Neural cell (in vitro differentiated cells): ENCODE data around the gene TENM3. TPM values are rescaled to one million over a fixed set of nuclear protein-coding genes. Genes with fewer than 3 reads are reported as not detected.

Source experiments
- H2AFZ ChIP-seq: fragments of 200-600, 300-800 bp; sonication (generic), shearing (Covaris generic); 2 replicates; pipeline ENCODE4 v1.6.0; 2014; ENCODE audit warnings: low read depth, mild to moderate bottlenecking, antibody characterized with exemption, low read length, moderate library complexity
- H3F3A ChIP-seq: fragments of 200-600 bp; shearing (Covaris generic); 2 replicates; pipeline ENCODE4 v1.6.1; 2016; ENCODE audit warnings: mild to moderate bottlenecking, moderate library complexity, mixed read lengths, antibody characterized with exemption, low read length; ENCODE audit not compliant: insufficient read depth, poor library complexity, severe bottlenecking
- H3K27ac ChIP-seq: fragments of 200-600, 300-800 bp; sonication (generic), shearing (Covaris generic); 2 replicates; pipeline ENCODE4 v1.5.1; 2014; ENCODE audit warnings: mild to moderate bottlenecking, low read length, moderate library complexity
- H3K27me3 ChIP-seq: fragments of 300-800, 200-600 bp; sonication (generic), shearing (Covaris generic); 2 replicates; pipeline ENCODE4 v1.6.0; 2014; ENCODE audit warnings: mild to moderate bottlenecking, low read depth, low read length, moderate library complexity; ENCODE audit not compliant: insufficient read depth
- H3K36me3 ChIP-seq: fragments of 300-800, 200-600 bp; sonication (generic), shearing (Covaris generic); 2 replicates; pipeline ENCODE4 v1.5.1; 2014; ENCODE audit warnings: mild to moderate bottlenecking, antibody characterized with exemption, low read length, moderate library complexity; ENCODE audit not compliant: insufficient read depth
- H3K4me2 ChIP-seq: fragments of 300-800, 200-600 bp; sonication (generic), shearing (Covaris generic); 2 replicates; pipeline ENCODE4 v1.6.0; 2014; ENCODE audit warnings: mild to moderate bottlenecking, low read length
- H3K4me3 ChIP-seq: fragments of 300-800, 200-600 bp; sonication (generic), shearing (Covaris generic); 2 replicates; pipeline ENCODE4 v1.5.1; 2014; ENCODE audit warnings: mild to moderate bottlenecking, low read length, moderate library complexity
- H3K79me2 ChIP-seq: fragments of 200-600 bp; shearing (Covaris generic); replicated peaks from 2 replicates; pipeline ENCODE4 v1.6.0; 2014; ENCODE audit warnings: mild to moderate bottlenecking, low read length, moderate library complexity; ENCODE audit not compliant: insufficient read depth
- H3K9ac ChIP-seq: fragments of 300-800, 200-600 bp; sonication (generic), shearing (Covaris generic); 2 replicates; pipeline ENCODE4 v1.6.1; 2016; ENCODE audit warnings: mild to moderate bottlenecking, low read length, mixed read lengths
- H3K9me2 ChIP-seq: fragments of 200-600 bp; shearing (Covaris generic); 2 replicates; pipeline ENCODE4 v1.6.1; 2016; ENCODE audit warnings: mild to moderate bottlenecking, low read length, mixed read lengths; ENCODE audit not compliant: insufficient read depth
- H3K9me3 ChIP-seq: fragments of 200-600, 300-800 bp; sonication (generic), shearing (Covaris generic); 2 replicates; pipeline ENCODE4 v1.6.1; 2016; ENCODE audit warnings: mild to moderate bottlenecking, mixed run types, low read length, moderate library complexity, mixed read lengths
- H4K20me1 ChIP-seq: fragments of 200-600 bp; shearing (Covaris generic); 2 replicates; pipeline ENCODE4 v1.6.1; 2016; ENCODE audit warnings: mild to moderate bottlenecking, mixed run types; ENCODE audit not compliant: insufficient read depth
- CTCF ChIP-seq: fragments of 450-650 bp; IDR thresholded peaks from 2 replicates; pipeline ENCODE4 v1.5.1; 2014; ENCODE audit warnings: antibody characterized with exemption, mild to moderate bottlenecking, moderate library complexity; ENCODE audit not compliant: poor library complexity, severe bottlenecking
- EP300 ChIP-seq: fragments of 450-650 bp; conservative IDR thresholded peaks from 2 replicates; pipeline ENCODE4 v1.6.1; 2014; ENCODE audit warnings: antibody characterized with exemption, mild to moderate bottlenecking, moderate library complexity; ENCODE audit not compliant: poor library complexity, severe bottlenecking
- EZH2 ChIP-seq: fragments of 200-600, 300-800 bp; shearing (Covaris generic), sonication (generic); IDR thresholded peaks from 2 replicates; pipeline ENCODE4 v1.6.1; 2014; ENCODE audit warnings: antibody characterized with exemption, low read length, borderline replicate concordance, mild to moderate bottlenecking; ENCODE audit not compliant: insufficient read depth, poor library complexity, severe bottlenecking
- MXI1 ChIP-seq: fragments of 450-650 bp; conservative IDR thresholded peaks from 2 replicates; pipeline ENCODE4 v1.6.1; 2014; ENCODE audit warnings: antibody characterized with exemption, mild to moderate bottlenecking; ENCODE audit not compliant: poor library complexity, severe bottlenecking
- POLR2AphosphoS5 ChIP-seq: IDR thresholded peaks from 2 replicates; pipeline ENCODE4 v1.6.1; 2012
- RAD21 ChIP-seq: fragments of 450-650 bp; conservative IDR thresholded peaks from 2 replicates; pipeline ENCODE4 v1.6.1; 2014; ENCODE audit warnings: antibody characterized with exemption, mild to moderate bottlenecking, moderate library complexity
- REST ChIP-seq: IDR thresholded peaks from 2 replicates; pipeline ENCODE4 v1.6.1; 2012; ENCODE audit warnings: borderline replicate concordance
- SMC3 ChIP-seq: fragments of 450-650 bp; conservative IDR thresholded peaks from 2 replicates; pipeline ENCODE4 v1.6.1; 2014; ENCODE audit warnings: antibody characterized with exemption, mild to moderate bottlenecking, moderate library complexity; ENCODE audit not compliant: poor library complexity
- TAF1 ChIP-seq: IDR thresholded peaks from 2 replicates; pipeline ENCODE4 v1.6.1; 2012; ENCODE audit warnings: low read depth
- polyA plus RNA-seq: library from polyadenylated mRNA; depleted of rRNA; stranded (reverse); fragments of >200 nt; gene quantifications from 2 replicates; pipeline ENCODE4 v1.2.3, GENCODE V29; 2014

TENM3 gene
- polyA plus RNA-seq, 1 donor from 2014 or later = 7.3 TPM

- no peak overlapping the region for H3K27ac ChIP-seq
- H3K9ac ChIP-seq = no peak overlapping the region
- TF ChIP-seq EZH2 (no peak), POLR2AphosphoS5 (no peak), EP300 (no peak), CTCF (no peak), TAF1 (no peak), MXI1 (no peak), REST (no peak), SMC3 (no peak), RAD21 (no peak)
- H3K27me3 ChIP-seq = no peaks in the 10 kb centered on the region
- no peak overlapping the region for H2AFZ ChIP-seq
- no peaks in the 10 kb centered on the region for H3K36me3 ChIP-seq
- H4K20me1 ChIP-seq = no peaks in the 10 kb centered on the region
- no peak overlapping the region for H3K4me3 ChIP-seq
- H3K9me3 ChIP-seq = no peaks in the 10 kb centered on the region
- no peaks in the 10 kb centered on the region for H3K79me2 ChIP-seq
- no peaks in the 10 kb centered on the region for H3K9me2 ChIP-seq
- H3F3A ChIP-seq = no peaks in the 10 kb centered on the region
- no peak overlapping the region for H3K4me2 ChIP-seq
These were observed 178.6 kb downstream of the TENM3 start for GRCh38 chr4:182421753-182422152.

- Histone ChIP-seq H3K27me3 (no peaks in the 10 kb centered on the region), H3K9me3 (no peaks in the 10 kb centered on the region), H3K4me2 (no peak overlapping the region), H2AFZ (no peak overlapping the region), H3K9me2 (no peaks in the 10 kb centered on the region), H3K4me3 (no peak overlapping the region), H3K79me2 (no peaks in the 10 kb centered on the region), H3K27ac (no peak overlapping the region), H3K9ac (no peak overlapping the region), H3F3A (no peaks in the 10 kb centered on the region), H4K20me1 (no peaks in the 10 kb centered on the region), H3K36me3 (no peaks in the 10 kb centered on the region)
- TF ChIP-seq EZH2 = no peak
- no peak for TF ChIP-seq MXI1
- no peak for TF ChIP-seq EP300
- no peak for TF ChIP-seq RAD21
- TF ChIP-seq SMC3 = no peak
- no peak for TF ChIP-seq TAF1
- no peak for TF ChIP-seq CTCF
- TF ChIP-seq POLR2AphosphoS5 = no peak
- no peak for TF ChIP-seq REST
These were observed 182.1 kb downstream of the TENM3 start for GRCh38 chr4:182425302-182425701.
